ENCODE data around the gene KRTAP3-2. TPM values are rescaled to one million over a fixed set of nuclear protein-coding genes. Genes with fewer than 3 reads are reported as not detected.

The KRTAP3-2 gene
- total and polyA plus RNA-seq, 2 donors (not counting 1 experiment from before 2014, with no cell fraction given) = not detected

DNA sequence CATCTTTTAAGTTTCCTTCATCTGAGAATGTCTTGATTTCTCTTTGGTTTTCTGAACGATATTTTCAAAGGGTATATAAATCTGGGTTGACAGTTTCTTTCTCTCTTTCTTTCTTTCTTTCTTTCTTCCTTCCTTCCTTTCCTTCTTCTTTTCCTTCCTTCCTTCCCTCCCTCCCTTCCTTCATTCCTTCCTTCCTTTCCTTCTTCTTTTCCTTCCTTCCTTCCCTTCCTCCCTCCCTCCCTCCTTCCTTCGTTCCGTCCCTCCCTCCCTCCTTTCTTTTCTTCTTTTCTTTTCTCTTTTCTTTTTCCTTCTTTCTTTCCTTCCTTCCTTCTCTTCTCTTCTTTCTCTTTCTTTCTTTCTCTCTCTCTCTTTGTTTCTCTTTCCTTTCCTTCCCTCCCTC, 25.3 kb downstream of the KRTAP3-2 start:
- no peak overlapping the region for H3K27ac Mint-ChIP-seq
- Histone ChIP-seq H3K36me3 (replicated peaks in 1 of 2; ENCODE audit: control extremely low read depth in 1 of 2, control insufficient read depth in 1 of 2, extremely low read depth in 1 of 2, insufficient read depth in 2 of 2, low read length in 1 of 2) (no peaks in the 10 kb centered on the region), H3K27me3 (replicated peaks in 1 of 4; ENCODE audit: control extremely low read depth in 1 of 4, control insufficient read depth in 3 of 4, insufficient read depth in 4 of 4, low read length in 3 of 4) (peaks cover 0 to 13% (median 9%) of the 10 kb centered on the region in 4 experiments), H3K27ac (ENCODE audit: low read length in 2 of 2) (no peak overlapping the region), H3K79me2 (ENCODE audit: control insufficient read depth, insufficient read depth, low read length) (no peaks in the 10 kb centered on the region), H3K9ac (ENCODE audit: low read length) (no peak overlapping the region), H3K9me3 (ENCODE audit: control extremely low read depth in 1 of 3, control insufficient read depth in 2 of 3, insufficient read depth in 1 of 3, low read length in 2 of 3) (no peaks in the 10 kb centered on the region), H3K4me1 (ENCODE audit: control insufficient read depth in 2 of 2, insufficient read depth in 2 of 2, low read length in 2 of 2) (no peaks in the 10 kb centered on the region), H3K4me3 (ENCODE audit: control extremely low read depth in 1 of 5, extremely low read depth in 1 of 5, insufficient read depth in 1 of 5, low read depth in 2 of 5, low read length in 4 of 5) (no peak overlapping the region), H2AFZ (ENCODE audit: insufficient read depth, low read depth, low read length, poor library complexity, severe bottlenecking) (no peak overlapping the region), H4K20me1 (ENCODE audit: control insufficient read depth, insufficient read depth, low read length, poor library complexity, severe bottlenecking) (no peaks in the 10 kb centered on the region), H3K4me2 (replicated peaks; ENCODE audit: low read depth, low read length, poor library complexity, severe bottlenecking) (no peak overlapping the region)
- CTCF ChIA-PET = no interaction called here
- POLR2A ChIA-PET = no interaction called here
- intact Hi-C loops (cut with micrococcal nuclease) = no loop called here
- TF ChIP-seq, protein P1, sequence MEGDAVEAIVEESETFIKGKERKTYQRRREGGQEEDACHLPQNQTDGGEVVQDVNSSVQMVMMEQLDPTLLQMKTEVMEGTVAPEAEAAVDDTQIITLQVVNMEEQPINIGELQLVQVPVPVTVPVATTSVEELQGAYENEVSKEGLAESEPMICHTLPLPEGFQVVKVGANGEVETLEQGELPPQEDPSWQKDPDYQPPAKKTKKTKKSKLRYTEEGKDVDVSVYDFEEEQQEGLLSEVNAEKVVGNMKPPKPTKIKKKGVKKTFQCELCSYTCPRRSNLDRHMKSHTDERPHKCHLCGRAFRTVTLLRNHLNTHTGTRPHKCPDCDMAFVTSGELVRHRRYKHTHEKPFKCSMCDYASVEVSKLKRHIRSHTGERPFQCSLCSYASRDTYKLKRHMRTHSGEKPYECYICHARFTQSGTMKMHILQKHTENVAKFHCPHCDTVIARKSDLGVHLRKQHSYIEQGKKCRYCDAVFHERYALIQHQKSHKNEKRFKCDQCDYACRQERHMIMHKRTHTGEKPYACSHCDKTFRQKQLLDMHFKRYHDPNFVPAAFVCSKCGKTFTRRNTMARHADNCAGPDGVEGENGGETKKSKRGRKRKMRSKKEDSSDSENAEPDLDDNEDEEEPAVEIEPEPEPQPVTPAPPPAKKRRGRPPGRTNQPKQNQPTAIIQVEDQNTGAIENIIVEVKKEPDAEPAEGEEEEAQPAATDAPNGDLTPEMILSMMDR (IDR thresholded peaks at IDR 0.05) = peak; percentile 16
- no peak for TF ChIP-seq EZH2 (IDR thresholded peaks at IDR 0.05; ENCODE audit: borderline replicate concordance, insufficient read depth, low read depth, low read length, poor library complexity, severe bottlenecking)
- no peak overlapping the region for H3K4me3 Mint-ChIP-seq
- H3K27me3 Mint-ChIP-seq = peaks cover 39% of the 10 kb centered on the region
- DNase-seq (no peak), ATAC-seq (ENCODE audit: low read depth) (no peak)
- H3K4me1 Mint-ChIP-seq = no peaks in the 10 kb centered on the region
- 100% methylated on average over 2 of the region's 3 CpGs for WGBS (ENCODE audit: insufficient coverage)
- H3K9me3 Mint-ChIP-seq (ENCODE audit: insufficient read depth) = no peaks in the 10 kb centered on the region

DNA sequence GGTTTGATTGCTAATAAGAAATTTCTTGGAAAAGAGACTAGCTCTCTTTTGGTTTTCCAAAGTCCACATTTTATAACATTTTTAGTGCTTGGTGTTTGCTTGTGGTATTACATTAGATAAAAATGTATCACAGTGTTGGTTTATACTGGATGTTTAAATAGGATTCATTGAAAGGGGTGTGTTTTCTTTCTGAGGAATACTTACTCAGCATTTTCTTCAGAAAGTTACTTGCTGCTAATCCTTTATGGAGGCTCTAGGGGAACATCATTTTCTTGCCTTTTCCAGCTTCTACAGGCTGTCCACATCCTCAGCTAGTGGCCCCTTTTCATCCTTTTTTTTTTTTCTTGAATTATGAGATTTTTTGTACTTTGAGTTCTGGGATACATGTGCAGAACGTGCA, 32.1 kb downstream of the KRTAP3-2 start:
- POLR2A ChIA-PET = no interaction called here
- no peaks in the 10 kb centered on the region for H3K79me2 ChIP-seq (ENCODE audit: control insufficient read depth, insufficient read depth, low read length)
- no peaks in the 10 kb centered on the region for H4K20me1 ChIP-seq (ENCODE audit: control insufficient read depth, insufficient read depth, low read length, poor library complexity, severe bottlenecking)
- H2AFZ ChIP-seq (ENCODE audit: insufficient read depth, low read depth, low read length, poor library complexity, severe bottlenecking) = no peak overlapping the region
- no peak overlapping the region for H3K27ac Mint-ChIP-seq
- TF ChIP-seq, protein P1 (IDR thresholded peaks at IDR 0.05) = no peak
- TF ChIP-seq EZH2 (IDR thresholded peaks at IDR 0.05; ENCODE audit: borderline replicate concordance, insufficient read depth, low read depth, low read length, poor library complexity, severe bottlenecking) = no peak
- no peaks in the 10 kb centered on the region for H3K36me3 ChIP-seq (replicated peaks in 1 of 2; ENCODE audit: control extremely low read depth in 1 of 2, control insufficient read depth in 1 of 2, extremely low read depth in 1 of 2, insufficient read depth in 2 of 2, low read length in 1 of 2)
- H3K4me2 ChIP-seq (replicated peaks; ENCODE audit: low read depth, low read length, poor library complexity, severe bottlenecking) = no peak overlapping the region
- CTCF ChIA-PET = interaction anchor here (0.6 kb wide), 1 partner anchor 516 kb away, joined by 3 read pairs; no protein-coding TSS in a partner anchor
- ATAC-seq (ENCODE audit: low read depth) (no peak), DNase-seq (no peak)
- H3K4me1 ChIP-seq (ENCODE audit: control insufficient read depth in 2 of 2, insufficient read depth in 2 of 2, low read length in 2 of 2) = no peaks in the 10 kb centered on the region
- H3K9me3 ChIP-seq (ENCODE audit: control extremely low read depth in 1 of 3, control insufficient read depth in 2 of 3, insufficient read depth in 1 of 3, low read length in 2 of 3) = peaks cover 0 to 2% (median 0%) of the 10 kb centered on the region in 3 donors
- no peak overlapping the region for H3K4me3 ChIP-seq (ENCODE audit: control extremely low read depth in 1 of 5, extremely low read depth in 1 of 5, insufficient read depth in 1 of 5, low read depth in 2 of 5, low read length in 4 of 5)
- peaks cover 0 to 3% (median 1%) of the 10 kb centered on the region in 4 experiments for H3K27me3 ChIP-seq (replicated peaks in 1 of 4; ENCODE audit: control extremely low read depth in 1 of 4, control insufficient read depth in 3 of 4, insufficient read depth in 4 of 4, low read length in 3 of 4)
- intact Hi-C loops (cut with micrococcal nuclease) = loop anchor here (10.0 kb wide), 1 partner anchor 227 kb away; no protein-coding TSS in a partner anchor
- no peak overlapping the region for H3K9ac ChIP-seq (ENCODE audit: low read length)
- WGBS (ENCODE audit: insufficient coverage) = 100% methylated on average over 1 of the region's 1 CpG
- no peak overlapping the region for H3K27ac ChIP-seq (ENCODE audit: low read length in 2 of 2)
- H3K27me3 Mint-ChIP-seq = peaks cover 34% of the 10 kb centered on the region
- H3K4me1 Mint-ChIP-seq = no peaks in the 10 kb centered on the region
- no peak overlapping the region for H3K4me3 Mint-ChIP-seq
- H3K9me3 Mint-ChIP-seq (ENCODE audit: insufficient read depth) = peaks cover 5% of the 10 kb centered on the region

Data from B cell (primary cell).